Choroid plexus epithelial cell (primary cell): ENCODE data around the gene MYLIP.

Experiments used
- DNase-seq: peaks from one replicate; pipeline ENCODE4 v3.0.0-alpha.2; 2010; ENCODE audit warnings: low read depth
- H3K4me3 ChIP-seq: 2 replicates; pipeline ENCODE4 v1.5.1; 2011; ENCODE audit warnings: low read depth, mild to moderate bottlenecking, control low read depth, low read length, moderate library complexity
- TF ChIP-seq, protein P1 (sequence below): conservative IDR thresholded peaks from 2 replicates; pipeline ENCODE4 v1.5.1; 2011; ENCODE audit warnings: low read depth, mild to moderate bottlenecking, control low read depth, inconsistent platforms, low read length, moderate library complexity

MYLIP gene

DNA sequence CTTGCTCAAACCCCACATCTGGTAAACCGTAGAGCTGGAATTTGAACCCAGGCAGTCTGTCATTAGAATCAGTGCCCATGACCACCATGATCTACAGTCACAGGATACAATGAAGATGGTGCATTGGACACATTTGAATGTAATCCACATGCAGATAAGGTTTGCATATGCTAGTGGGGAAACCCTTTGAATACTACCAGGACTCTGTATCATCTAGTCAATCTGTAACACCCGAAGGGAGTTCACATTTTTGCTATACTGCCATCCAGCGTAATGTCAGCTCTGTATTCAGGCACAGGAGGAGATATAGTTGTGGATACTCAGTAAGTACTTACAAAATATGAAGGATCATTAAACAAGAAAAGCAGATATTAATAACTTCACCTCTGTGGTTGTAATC lies 40.5 kb upstream of the MYLIP start:
- TF ChIP-seq, protein P1, sequence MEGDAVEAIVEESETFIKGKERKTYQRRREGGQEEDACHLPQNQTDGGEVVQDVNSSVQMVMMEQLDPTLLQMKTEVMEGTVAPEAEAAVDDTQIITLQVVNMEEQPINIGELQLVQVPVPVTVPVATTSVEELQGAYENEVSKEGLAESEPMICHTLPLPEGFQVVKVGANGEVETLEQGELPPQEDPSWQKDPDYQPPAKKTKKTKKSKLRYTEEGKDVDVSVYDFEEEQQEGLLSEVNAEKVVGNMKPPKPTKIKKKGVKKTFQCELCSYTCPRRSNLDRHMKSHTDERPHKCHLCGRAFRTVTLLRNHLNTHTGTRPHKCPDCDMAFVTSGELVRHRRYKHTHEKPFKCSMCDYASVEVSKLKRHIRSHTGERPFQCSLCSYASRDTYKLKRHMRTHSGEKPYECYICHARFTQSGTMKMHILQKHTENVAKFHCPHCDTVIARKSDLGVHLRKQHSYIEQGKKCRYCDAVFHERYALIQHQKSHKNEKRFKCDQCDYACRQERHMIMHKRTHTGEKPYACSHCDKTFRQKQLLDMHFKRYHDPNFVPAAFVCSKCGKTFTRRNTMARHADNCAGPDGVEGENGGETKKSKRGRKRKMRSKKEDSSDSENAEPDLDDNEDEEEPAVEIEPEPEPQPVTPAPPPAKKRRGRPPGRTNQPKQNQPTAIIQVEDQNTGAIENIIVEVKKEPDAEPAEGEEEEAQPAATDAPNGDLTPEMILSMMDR: no peak
- no peak overlapping the region for H3K4me3 ChIP-seq
- no peak for DNase-seq

DNA sequence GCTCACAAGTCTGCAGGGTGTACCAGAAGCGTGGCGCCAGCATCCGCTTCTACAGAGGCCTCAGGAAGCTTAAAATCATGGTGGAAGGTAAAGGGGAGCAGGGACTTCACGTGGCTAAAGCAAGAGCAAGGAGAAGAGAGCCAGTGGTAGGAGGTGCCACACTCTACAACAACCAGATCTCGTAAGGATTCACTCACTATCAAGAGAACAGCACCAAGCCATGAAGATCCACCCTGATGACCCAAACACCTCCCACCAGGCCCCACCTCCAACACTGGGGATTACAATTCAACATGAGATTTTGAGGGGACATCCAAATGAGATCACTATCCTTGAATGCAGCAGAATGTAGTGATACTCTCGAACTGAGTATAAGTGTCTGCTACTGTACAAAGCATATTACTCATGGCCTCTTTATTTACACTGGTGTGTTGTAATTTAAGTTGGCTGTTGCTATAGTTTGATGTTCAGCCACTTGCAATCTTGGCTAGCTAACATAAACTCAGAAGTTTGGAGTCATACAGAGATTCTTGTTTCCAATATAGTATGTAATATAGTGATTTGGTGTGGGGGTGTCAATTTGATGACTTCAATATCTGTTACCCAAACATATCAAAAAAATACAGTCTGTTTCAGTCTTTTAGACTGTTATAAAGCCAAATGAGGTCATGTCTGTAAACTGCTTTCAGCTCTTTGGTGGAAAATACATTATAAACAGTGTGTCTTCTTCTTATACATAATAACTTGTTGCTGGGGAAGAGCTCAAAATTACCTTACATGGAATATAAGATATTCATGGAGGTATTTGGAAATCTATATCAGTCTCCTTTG lies 39.4 kb upstream of the MYLIP start:
- H3K4me3 ChIP-seq: no peak overlapping the region
- DNase-seq: peak; percentile 51
- TF ChIP-seq, protein P1: no peak

DNA sequence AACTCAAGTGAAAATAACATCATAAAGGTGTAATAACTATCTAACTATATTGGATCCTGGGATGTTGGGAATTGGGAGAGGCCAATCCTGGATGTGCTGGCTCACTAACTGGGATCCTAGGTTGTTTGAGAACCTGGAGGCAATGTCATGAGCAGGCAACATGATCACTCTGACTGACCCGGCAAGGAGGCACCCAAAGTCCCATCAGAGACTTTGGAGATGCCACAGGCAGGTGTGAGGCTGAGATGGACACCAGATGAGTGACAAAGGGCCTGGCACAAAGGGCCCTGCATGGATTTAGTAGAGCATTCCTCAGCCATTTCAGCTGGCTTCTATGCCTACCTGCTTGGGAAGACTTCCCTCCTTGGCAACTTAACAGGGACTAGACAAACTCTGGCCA lies 38.4 kb upstream of the MYLIP start:
- TF ChIP-seq, protein P1: no peak
- no peak for DNase-seq
- H3K4me3 ChIP-seq: no peak overlapping the region

DNA sequence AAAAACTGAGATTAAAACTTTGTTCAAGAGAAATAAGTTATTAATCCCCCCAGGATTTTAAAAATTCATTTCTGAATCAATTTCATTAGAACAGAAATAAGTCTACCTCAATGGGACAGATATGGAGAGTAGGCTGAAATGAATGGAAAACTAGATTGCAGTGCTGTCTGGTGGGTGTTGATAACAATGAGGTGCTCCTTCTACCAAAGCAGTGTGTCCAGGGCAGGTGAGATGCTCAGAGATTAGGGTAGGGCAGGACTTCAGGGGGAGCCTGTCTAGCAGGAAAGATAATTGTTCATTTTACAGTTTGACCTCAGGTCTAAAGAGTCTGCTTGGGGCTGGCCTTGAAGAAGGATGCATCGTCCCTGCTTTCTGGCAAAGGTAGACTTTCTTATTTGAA lies 38.0 kb upstream of the MYLIP start:
- no peak overlapping the region for H3K4me3 ChIP-seq
- DNase-seq: no peak
- TF ChIP-seq, protein P1: no peak

DNA sequence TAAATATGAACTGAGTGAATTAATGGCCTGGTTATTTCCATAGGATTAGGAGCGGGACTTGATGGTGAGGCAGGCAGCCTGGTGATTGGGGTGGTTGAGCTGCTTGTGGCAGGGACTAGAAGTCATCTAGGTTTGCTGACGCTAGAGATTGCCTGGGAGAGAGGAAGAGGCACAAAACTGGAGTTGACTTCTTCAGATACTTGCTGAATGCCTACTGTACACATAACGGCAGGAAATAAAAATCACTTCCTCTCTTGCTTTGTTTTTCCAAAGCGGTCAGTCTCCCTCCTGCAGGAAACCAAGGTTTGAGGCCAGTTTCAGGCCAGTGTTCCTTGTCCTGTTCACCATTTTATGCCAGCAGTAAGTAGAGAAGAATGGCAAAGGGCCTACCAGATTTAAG lies 36.7 kb upstream of the MYLIP start:
- TF ChIP-seq, protein P1: no peak
- no peak for DNase-seq
- H3K4me3 ChIP-seq: no peak overlapping the region

DNA sequence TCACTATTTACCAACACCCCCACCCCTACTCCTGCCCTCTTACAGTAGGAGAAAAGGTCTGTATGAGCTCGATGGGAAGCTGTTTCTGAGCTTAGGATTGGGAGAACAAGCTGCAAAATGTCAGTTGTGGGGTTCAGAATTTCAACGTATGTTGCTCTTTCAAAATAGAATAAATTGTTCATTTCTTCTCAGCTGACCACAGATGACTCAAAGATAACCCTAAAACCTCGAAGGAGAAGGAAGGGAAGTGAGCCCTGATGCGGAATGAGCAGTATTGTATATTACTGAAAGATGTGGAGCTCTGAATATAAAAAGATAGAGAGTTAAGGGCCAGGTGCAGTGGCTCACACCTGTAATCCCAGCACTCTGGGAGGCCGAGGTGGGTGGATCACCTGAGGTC lies 35.9 kb upstream of the MYLIP start:
- H3K4me3 ChIP-seq: no peak overlapping the region
- TF ChIP-seq, protein P1: no peak
- no peak for DNase-seq

DNA sequence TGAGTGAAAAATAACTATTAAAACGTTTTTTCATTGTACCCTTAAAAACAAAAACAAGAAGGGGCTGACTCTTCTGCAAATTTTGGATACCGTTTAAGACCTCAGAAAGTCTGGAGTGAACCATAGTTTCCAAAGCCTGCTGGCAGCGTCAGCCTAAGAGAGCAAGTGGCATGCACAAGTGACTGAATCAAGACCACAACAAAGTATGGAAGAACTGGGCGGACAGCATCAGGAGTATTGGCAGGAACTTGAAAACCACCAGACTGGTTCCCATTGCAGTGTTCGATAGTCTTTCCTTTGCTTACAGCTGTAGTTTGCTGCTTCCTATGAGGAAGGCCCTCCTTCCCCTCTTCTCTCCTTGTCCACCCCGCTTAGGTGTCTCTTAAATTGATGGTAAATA lies 33.7 kb upstream of the MYLIP start:
- DNase-seq: no peak
- no peak overlapping the region for H3K4me3 ChIP-seq
- TF ChIP-seq, protein P1: no peak
